ENCODE measurements around the gene ST7.

- TF ChIP-seq GATA2 (IDR thresholded peaks at IDR 0.05; ENCODE audit: low read depth, low read length) (no peak), GATA3 (IDR thresholded peaks at IDR 0.05; ENCODE audit: low read depth, low read length) (no peak)
Measured at GRCh38 chr7:117043108-117043825, 90.0 kb downstream of the ST7 start.

All from SH-SY5Y (cell line).